Stomach (tissue), 9 donors: ENCODE measurements around the gene CEP89. TPM values are rescaled to one million over a fixed set of nuclear protein-coding genes. Genes with fewer than 3 reads are reported as not detected.

Experiments
- DNase-seq, 2 donors: peaks; one replicate each; pipeline versions ENCODE4 v3.0.0 to v3.0.0-alpha.2; 2013 to 2019
- H3K27ac ChIP-seq, 5 donors: fragments of 200-600 bp in 4 of 5; sonication (generic) in 4 of 5; one replicate each; pipeline ENCODE4 v1.5.1; 2013 to 2019; ENCODE audit warnings: mild to moderate bottlenecking in 1 of 5, moderate library complexity in 1 of 5
- H3K27me3 ChIP-seq, 3 donors: fragments of 200-600 bp; sonication (generic); one replicate each; pipeline ENCODE4 v1.5.1; 2017 to 2019; ENCODE audit warnings: mixed run types in 1 of 3
- H3K36me3 ChIP-seq, 4 donors: fragments of 200-600 bp; sonication (generic); 1 replicate in 3 of 4; 2 replicates in 1 of 4; pipeline ENCODE4 v1.5.1; 2016 to 2019
- H3K4me1 ChIP-seq, 4 donors: fragments of 200-600 bp; sonication (generic); one replicate each; pipeline ENCODE4 v1.5.1; 2016 to 2019
- H3K4me3 ChIP-seq, 4 donors: fragments of 200-600 bp; sonication (generic) in 3 of 4; one replicate each; pipeline ENCODE4 v1.5.1; 2016 to 2019; ENCODE audit warnings: mild to moderate bottlenecking in 1 of 4
- H3K9me3 ChIP-seq, 4 donors: fragments of 200-600 bp; sonication (generic); one replicate each; pipeline ENCODE4 v1.5.1; 2016 to 2019
- EP300 ChIP-seq: sonication (generic); formaldehyde crosslinking; IDR thresholded peaks from one replicate; pipeline ENCODE4 v1.6.1; 2017; ENCODE audit warnings: antibody characterized with exemption
- POLR2A ChIP-seq, 4 donors: fragments of 450-650 bp; IDR thresholded peaks; one replicate each; pipeline ENCODE4 v1.6.1; 2016; ENCODE audit warnings: antibody characterized with exemption in 4 of 4, control low read depth in 2 of 4, mild to moderate bottlenecking in 1 of 4, moderate library complexity in 1 of 4
- POLR2AphosphoS5 ChIP-seq, 3 donors: sonication (generic); formaldehyde crosslinking; IDR thresholded peaks; one replicate each; pipeline ENCODE4 v1.6.1; 2016; ENCODE audit warnings: antibody characterized with exemption in 3 of 3
- WGBS, 5 donors: extraction: QIAGEN DNeasy Blood & Tissue Kit in 3 of 5; methylation state at CpG; one replicate each; pipeline versions ENCODE4 v1.1.5 to v1.1.7; 2013 to 2018; 5-methylcytosine and 5-hydroxymethylcytosine counted together
- intact Hi-C: fragments of 100-400 bp; cut with DNase I; formaldehyde crosslinking; loops from one replicate; pipeline ENCODE4 v1.15.1; 2023; ENCODE audit warnings: low total_unique reads
- polyA plus RNA-seq, 3 donors: library from polyadenylated mRNA; stranded (reverse); fragments of 200-250 nt; gene quantifications; one replicate each; pipeline ENCODE4 v1.2.3, GENCODE V29; 2013
- small RNA-seq, 4 donors: library from RNA; depleted of rRNA; stranded (forward); fragments of <200 nt; gene quantifications; one replicate each; pipeline ENCODE3, GENCODE V24; 2016
- total RNA-seq, 5 donors: library from RNA; depleted of rRNA; stranded (reverse); fragments of >200 nt; gene quantifications; one replicate each; pipeline versions ENCODE4 v1.1.0 to v1.2.3, GENCODE V29; 2014 to 2016
- TF ChIP-seq, protein P1 (sequence below), 7 experiments: fragments of 450-650 bp in 4 of 7; fragments of 200-600 bp in 3 of 7; sonication (generic) in 3 of 7; IDR thresholded peaks; one replicate each; pipeline ENCODE4 v1.5.1; 2016 to 2019; ENCODE audit warnings: antibody characterized with exemption in 7 of 7, control low read depth in 2 of 7, mild to moderate bottlenecking in 1 of 7
- donor health status: healthy with polysubstance abuse.
- donor health status: Bipolar disorder and iron deficiency.
- donor health status: healthy.

Gene CEP89
- total and polyA plus RNA-seq, 8 donors = 3.1 to 15.1 (median 7.4) TPM

DNA sequence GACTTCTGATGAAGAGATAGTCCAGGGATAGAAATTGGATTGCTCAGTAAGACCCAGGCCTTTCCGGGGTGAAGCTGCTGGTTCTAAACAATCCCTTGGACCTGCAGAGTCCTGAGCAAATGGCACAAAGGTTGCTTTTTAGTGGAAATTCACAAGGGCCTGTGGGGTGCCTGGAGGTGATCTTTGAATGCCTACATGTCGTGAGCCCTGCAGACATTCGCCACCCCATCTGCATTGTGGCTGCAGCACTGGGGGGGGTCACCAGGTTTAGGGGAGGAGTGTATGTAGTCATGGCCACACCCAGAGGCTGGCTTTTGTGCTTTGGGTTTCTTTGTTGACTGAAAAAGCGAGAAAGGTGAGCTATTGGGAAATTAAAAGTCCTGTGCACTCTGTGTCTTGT is 143.6 kb downstream of the CEP89 start:
- H3K4me3 ChIP-seq = no peak overlapping the region
- no peaks in the 10 kb centered on the region for H3K4me1 ChIP-seq
- DNase-seq = no peak
- WGBS, 5 donors = 71 to 84% (median 79%) methylated on average over 4 of the region's 4 CpGs
- H3K9me3 ChIP-seq = no peaks in the 10 kb centered on the region
- H3K27me3 ChIP-seq = peaks cover 0 to 22% (median 0%) of the 10 kb centered on the region in 3 donors
- TF ChIP-seq POLR2AphosphoS5 (IDR thresholded peaks at IDR 0.05) = no peak
- TF ChIP-seq, protein P1, sequence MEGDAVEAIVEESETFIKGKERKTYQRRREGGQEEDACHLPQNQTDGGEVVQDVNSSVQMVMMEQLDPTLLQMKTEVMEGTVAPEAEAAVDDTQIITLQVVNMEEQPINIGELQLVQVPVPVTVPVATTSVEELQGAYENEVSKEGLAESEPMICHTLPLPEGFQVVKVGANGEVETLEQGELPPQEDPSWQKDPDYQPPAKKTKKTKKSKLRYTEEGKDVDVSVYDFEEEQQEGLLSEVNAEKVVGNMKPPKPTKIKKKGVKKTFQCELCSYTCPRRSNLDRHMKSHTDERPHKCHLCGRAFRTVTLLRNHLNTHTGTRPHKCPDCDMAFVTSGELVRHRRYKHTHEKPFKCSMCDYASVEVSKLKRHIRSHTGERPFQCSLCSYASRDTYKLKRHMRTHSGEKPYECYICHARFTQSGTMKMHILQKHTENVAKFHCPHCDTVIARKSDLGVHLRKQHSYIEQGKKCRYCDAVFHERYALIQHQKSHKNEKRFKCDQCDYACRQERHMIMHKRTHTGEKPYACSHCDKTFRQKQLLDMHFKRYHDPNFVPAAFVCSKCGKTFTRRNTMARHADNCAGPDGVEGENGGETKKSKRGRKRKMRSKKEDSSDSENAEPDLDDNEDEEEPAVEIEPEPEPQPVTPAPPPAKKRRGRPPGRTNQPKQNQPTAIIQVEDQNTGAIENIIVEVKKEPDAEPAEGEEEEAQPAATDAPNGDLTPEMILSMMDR (IDR thresholded peaks at IDR 0.05) = no peak
- no peak for TF ChIP-seq POLR2A (IDR thresholded peaks at IDR 0.05)
- TF ChIP-seq EP300 = no peak
- H3K27ac ChIP-seq = no peak overlapping the region
- intact Hi-C loops = no loop called here
- no peaks in the 10 kb centered on the region for H3K36me3 ChIP-seq

Small RNA genes within 50 kb of the gene (small RNA-seq; reads per million reads assigned to genes)
- gene RN7SKP22 = 0 reads per million in 4 donors

Other genes starting within 250 kb of the CEP89 start
- gene SLC7A9, start 102.2 kb downstream of the CEP89 start, total RNA-seq = 1 to 10 TPM in 1 of 5 donors, not detected in 4; 2.4 TPM
- under 1 TPM in 1 of 3 donors, not detected in 2; 0.58 TPM for gene SLC7A9, start 102.2 kb downstream of the CEP89 start, polyA plus RNA-seq
- 1 to 10 TPM in 1 of 5 donors, not detected in 4; 2.4 TPM for gene FAAP24, start 284 bp upstream of the CEP89 start, total RNA-seq
- gene FAAP24, start 284 bp upstream of the CEP89 start, polyA plus RNA-seq = 1 to 10 TPM in 2 of 3 donors, under 1 TPM in 1; 0.92 to 1.9 (median 1.6) TPM
- gene RHPN2, start 92.9 kb upstream of the CEP89 start, total RNA-seq = 10 to 100 TPM; 13.3 to 73.5 (median 37.1) TPM
- gene RHPN2, start 92.9 kb upstream of the CEP89 start, polyA plus RNA-seq = 10 to 100 TPM in 2 of 3 donors, 1 to 10 TPM in 1; 2.4 to 62.6 (median 17.1) TPM
- gene GPATCH1, start 109.2 kb upstream of the CEP89 start, total RNA-seq = 10 to 100 TPM in 2 of 5 donors, 1 to 10 TPM in 3; 1.2 to 31.5 (median 9.5) TPM
- 1 to 10 TPM; 2.2 to 5.8 (median 5.4) TPM for gene GPATCH1, start 109.2 kb upstream of the CEP89 start, polyA plus RNA-seq
- gene WDR88, start 160.2 kb upstream of the CEP89 start, total RNA-seq = not detected
- not detected for gene WDR88, start 160.2 kb upstream of the CEP89 start, polyA plus RNA-seq
- 10 to 100 TPM in 4 of 5 donors, 1 to 10 TPM in 1; 7.5 to 26.6 (median 18.1) TPM for gene LRP3, start 222.4 kb upstream of the CEP89 start, total RNA-seq
- 10 to 100 TPM in 2 of 3 donors, 1 to 10 TPM in 1; 8.4 to 14.0 (median 10.3) TPM for gene LRP3, start 222.4 kb upstream of the CEP89 start, polyA plus RNA-seq